ENCODE data around the gene TENT4A. TPM values are rescaled to one million over a fixed set of nuclear protein-coding genes. Genes with fewer than 3 reads are reported as not detected.

Gene TENT4A
- total RNA-seq, 1 donor, result 21.4 TPM

DNA sequence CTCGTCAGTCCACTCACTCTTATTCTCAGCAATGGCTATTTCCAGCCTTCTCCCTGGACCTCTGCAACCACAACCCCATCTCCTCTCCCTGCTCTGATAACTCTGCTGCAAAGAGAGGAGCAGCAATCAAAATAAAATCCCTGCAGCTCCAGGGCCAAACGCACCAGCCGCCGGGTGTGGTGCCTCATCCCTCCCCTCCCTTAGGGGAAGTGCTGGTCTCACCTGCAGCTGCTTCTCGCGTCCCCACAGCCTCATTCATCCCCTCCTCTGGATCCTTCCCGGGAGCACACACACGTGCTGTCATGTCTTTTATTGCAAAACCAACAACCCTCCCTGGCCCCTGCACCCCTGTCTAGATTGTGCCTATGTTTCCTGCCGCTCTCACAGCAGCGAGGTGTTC, 77.8 kb downstream of the TENT4A start:
- Histone ChIP-seq H3K4me1 (ENCODE audit: insufficient read depth, low read length) (no peaks in the 10 kb centered on the region), H4K20me1 (ENCODE audit: insufficient read depth, low read length) (no peaks in the 10 kb centered on the region), H2AFZ (ENCODE audit: low read length) (no peak overlapping the region), H3K27ac (ENCODE audit: low read depth, low read length) (no peak overlapping the region), H3K27me3 (ENCODE audit: insufficient read depth, low read length) (no peaks in the 10 kb centered on the region), H3K4me3 (ENCODE audit: insufficient read depth, low read length) (no peak overlapping the region), H3K9me3 (ENCODE audit: low read depth, low read length) (no peaks in the 10 kb centered on the region), H3K4me2 (ENCODE audit: insufficient read depth, low read length) (no peak overlapping the region), H3K36me3 (ENCODE audit: insufficient read depth, low read length) (no peaks in the 10 kb centered on the region), H3K79me2 (ENCODE audit: insufficient read depth, low read length) (no peaks in the 10 kb centered on the region)
- DNase-seq (ENCODE audit: insufficient read length, low spot score, missing footprints), result peak; percentile 34
- TF ChIP-seq, protein P1, sequence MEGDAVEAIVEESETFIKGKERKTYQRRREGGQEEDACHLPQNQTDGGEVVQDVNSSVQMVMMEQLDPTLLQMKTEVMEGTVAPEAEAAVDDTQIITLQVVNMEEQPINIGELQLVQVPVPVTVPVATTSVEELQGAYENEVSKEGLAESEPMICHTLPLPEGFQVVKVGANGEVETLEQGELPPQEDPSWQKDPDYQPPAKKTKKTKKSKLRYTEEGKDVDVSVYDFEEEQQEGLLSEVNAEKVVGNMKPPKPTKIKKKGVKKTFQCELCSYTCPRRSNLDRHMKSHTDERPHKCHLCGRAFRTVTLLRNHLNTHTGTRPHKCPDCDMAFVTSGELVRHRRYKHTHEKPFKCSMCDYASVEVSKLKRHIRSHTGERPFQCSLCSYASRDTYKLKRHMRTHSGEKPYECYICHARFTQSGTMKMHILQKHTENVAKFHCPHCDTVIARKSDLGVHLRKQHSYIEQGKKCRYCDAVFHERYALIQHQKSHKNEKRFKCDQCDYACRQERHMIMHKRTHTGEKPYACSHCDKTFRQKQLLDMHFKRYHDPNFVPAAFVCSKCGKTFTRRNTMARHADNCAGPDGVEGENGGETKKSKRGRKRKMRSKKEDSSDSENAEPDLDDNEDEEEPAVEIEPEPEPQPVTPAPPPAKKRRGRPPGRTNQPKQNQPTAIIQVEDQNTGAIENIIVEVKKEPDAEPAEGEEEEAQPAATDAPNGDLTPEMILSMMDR (IDR thresholded peaks at IDR 0.05; ENCODE audit: extremely low read depth, low read depth, low read length), result no peak

DNA sequence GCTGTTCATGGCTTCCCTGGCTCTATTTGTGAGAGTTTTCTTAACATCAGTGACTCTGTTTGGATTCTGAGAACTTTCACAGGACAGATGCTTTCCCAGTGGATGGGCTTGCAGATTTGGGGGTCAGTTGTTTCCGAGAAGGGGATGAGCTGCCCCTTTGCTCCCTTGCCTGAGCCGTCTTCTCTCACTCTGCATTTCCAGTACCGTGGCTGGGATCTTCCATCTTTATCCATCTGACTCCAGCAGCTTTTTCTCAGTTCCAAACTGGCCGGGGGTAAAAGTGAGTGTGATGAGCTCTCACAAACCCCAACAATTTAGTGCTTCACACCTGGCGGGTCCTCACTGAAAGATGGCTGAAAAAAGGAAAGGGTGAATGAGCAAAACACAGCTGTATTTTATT, 79.1 kb downstream of the TENT4A start:
- no peak overlapping the region for H3K4me3 ChIP-seq (ENCODE audit: insufficient read depth, low read length)
- no peak overlapping the region for H3K4me2 ChIP-seq (ENCODE audit: insufficient read depth, low read length)
- no peaks in the 10 kb centered on the region for H3K36me3 ChIP-seq (ENCODE audit: insufficient read depth, low read length)
- no peaks in the 10 kb centered on the region for H4K20me1 ChIP-seq (ENCODE audit: insufficient read depth, low read length)
- no peak for DNase-seq (ENCODE audit: insufficient read length, low spot score, missing footprints)
- no peaks in the 10 kb centered on the region for H3K9me3 ChIP-seq (ENCODE audit: low read depth, low read length)
- TF ChIP-seq, protein P1 (IDR thresholded peaks at IDR 0.05; ENCODE audit: extremely low read depth, low read depth, low read length), result no peak
- no peaks in the 10 kb centered on the region for H3K79me2 ChIP-seq (ENCODE audit: insufficient read depth, low read length)
- no peaks in the 10 kb centered on the region for H3K27me3 ChIP-seq (ENCODE audit: insufficient read depth, low read length)
- no peak overlapping the region for H2AFZ ChIP-seq (ENCODE audit: low read length)
- H3K27ac ChIP-seq (ENCODE audit: low read depth, low read length), result no peak overlapping the region
- no peaks in the 10 kb centered on the region for H3K4me1 ChIP-seq (ENCODE audit: insufficient read depth, low read length)

DNA sequence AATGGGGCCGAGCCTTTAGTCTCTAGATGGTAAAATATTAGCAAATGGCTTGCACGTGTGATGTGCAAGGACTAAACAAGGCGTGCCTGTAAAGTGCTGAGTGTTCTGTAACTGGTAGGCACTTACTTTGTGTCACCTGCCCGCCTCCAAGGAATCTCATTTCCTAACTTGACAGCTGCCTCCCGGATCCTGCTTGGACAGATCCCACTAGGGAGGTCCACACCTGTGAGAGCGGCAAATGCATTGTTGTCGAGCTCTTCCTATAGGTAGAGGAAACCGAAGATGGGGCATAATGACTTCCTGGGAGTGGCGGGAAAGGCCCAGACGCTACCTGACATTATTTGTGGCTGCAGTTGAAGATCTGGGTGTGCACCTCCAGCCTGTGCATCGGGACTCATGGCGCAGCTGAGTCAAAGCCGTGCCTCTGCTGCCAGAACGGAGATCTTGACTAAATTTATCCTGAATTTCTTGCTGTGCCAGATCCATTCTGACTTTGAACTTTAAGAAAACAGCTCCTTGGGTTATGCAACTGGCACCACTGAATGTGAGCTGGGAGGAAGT, 79.8 kb downstream of the TENT4A start:
- Histone ChIP-seq H2AFZ (ENCODE audit: low read length) (no peak overlapping the region), H4K20me1 (ENCODE audit: insufficient read depth, low read length) (no peaks in the 10 kb centered on the region), H3K79me2 (ENCODE audit: insufficient read depth, low read length) (no peaks in the 10 kb centered on the region), H3K27me3 (ENCODE audit: insufficient read depth, low read length) (no peaks in the 10 kb centered on the region), H3K9me3 (ENCODE audit: low read depth, low read length) (no peaks in the 10 kb centered on the region), H3K4me1 (ENCODE audit: insufficient read depth, low read length) (no peaks in the 10 kb centered on the region), H3K4me3 (ENCODE audit: insufficient read depth, low read length) (no peak overlapping the region), H3K27ac (ENCODE audit: low read depth, low read length) (no peak overlapping the region), H3K36me3 (ENCODE audit: insufficient read depth, low read length) (no peaks in the 10 kb centered on the region), H3K4me2 (ENCODE audit: insufficient read depth, low read length) (no peak overlapping the region)
- TF ChIP-seq, protein P1 (IDR thresholded peaks at IDR 0.05; ENCODE audit: extremely low read depth, low read depth, low read length), result no peak
- peak; percentile 19 for DNase-seq (ENCODE audit: insufficient read length, low spot score, missing footprints)

DNA sequence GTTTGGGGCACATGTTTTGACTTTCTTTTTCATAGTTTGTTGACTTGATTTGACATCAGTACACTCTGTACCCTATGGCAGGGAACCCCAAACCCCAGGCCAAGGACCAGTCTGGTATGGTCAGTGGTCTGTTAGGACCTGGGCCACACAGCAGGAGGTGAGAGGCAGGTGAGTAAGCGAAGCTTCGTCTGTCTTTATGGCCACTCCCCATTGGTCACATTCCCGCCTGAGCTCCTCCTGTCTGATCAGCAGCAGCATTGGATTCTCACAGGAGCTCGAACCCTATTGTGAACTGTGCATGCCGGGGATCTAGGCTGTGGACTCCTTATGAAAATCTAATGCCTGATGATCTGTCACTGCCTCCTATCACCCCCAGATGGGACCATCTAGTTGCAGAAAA, 88.0 kb downstream of the TENT4A start:
- H2AFZ ChIP-seq (ENCODE audit: low read length), result no peak overlapping the region
- H4K20me1 ChIP-seq (ENCODE audit: insufficient read depth, low read length), result no peaks in the 10 kb centered on the region
- no peaks in the 10 kb centered on the region for H3K27me3 ChIP-seq (ENCODE audit: insufficient read depth, low read length)
- DNase-seq (ENCODE audit: insufficient read length, low spot score, missing footprints), result no peak
- TF ChIP-seq, protein P1 (IDR thresholded peaks at IDR 0.05; ENCODE audit: extremely low read depth, low read depth, low read length), result no peak
- H3K4me1 ChIP-seq (ENCODE audit: insufficient read depth, low read length), result peaks cover 5% of the 10 kb centered on the region
- no peak overlapping the region for H3K27ac ChIP-seq (ENCODE audit: low read depth, low read length)
- no peaks in the 10 kb centered on the region for H3K79me2 ChIP-seq (ENCODE audit: insufficient read depth, low read length)
- no peaks in the 10 kb centered on the region for H3K36me3 ChIP-seq (ENCODE audit: insufficient read depth, low read length)
- no peak overlapping the region for H3K4me2 ChIP-seq (ENCODE audit: insufficient read depth, low read length)
- H3K9me3 ChIP-seq (ENCODE audit: low read depth, low read length), result no peaks in the 10 kb centered on the region
- no peak overlapping the region for H3K4me3 ChIP-seq (ENCODE audit: insufficient read depth, low read length)

Measured in osteoblast (primary cell).